OCI-LY1 (cell line): Measurements from ENCODE around the gene SDC1.
"Not testable (repeated sequence)": the region's sequence is repeated elsewhere in the genome, so short reads cannot be mapped to it uniquely, and the experiment has no call there.

Experiments
- H2AFZ ChIP-seq: fragments of 200-600 bp; sonication (generic), shearing (Covaris generic); 2 replicates; pipeline ENCODE4 v1.6.0; 2014; ENCODE audit warnings: antibody characterized with exemption, mild to moderate bottlenecking, low read length
- H3F3A ChIP-seq: fragments of 200-600 bp; sonication (generic), shearing (Covaris generic); 2 replicates; pipeline ENCODE4 v1.6.0; 2014; ENCODE audit warnings: mild to moderate bottlenecking, antibody characterized with exemption, low read length, moderate library complexity; ENCODE audit not compliant: insufficient read depth
- H3K27ac ChIP-seq: fragments of 200-600 bp; sonication (generic); 2 replicates; pipeline ENCODE4 v1.5.1; 2014; ENCODE audit warnings: low read length, mixed run types, mild to moderate bottlenecking, low read depth; ENCODE audit not compliant: poor library complexity, severe bottlenecking
- H3K27me3 ChIP-seq: fragments of 200-600 bp; sonication (generic); 2 replicates; pipeline ENCODE4 v1.6.0; 2014; ENCODE audit warnings: antibody characterized with exemption, mild to moderate bottlenecking, low read length, moderate library complexity; ENCODE audit not compliant: insufficient read depth
- H3K36me3 ChIP-seq: fragments of 200-600 bp; sonication (generic); 2 replicates; pipeline ENCODE4 v1.6.1; 2014; ENCODE audit warnings: mild to moderate bottlenecking, antibody characterized with exemption, low read length, moderate library complexity, mixed read lengths; ENCODE audit not compliant: insufficient read depth
- H3K4me1 ChIP-seq: fragments of 200-600 bp; sonication (generic); 2 replicates; pipeline ENCODE4 v1.5.1; 2014; ENCODE audit warnings: mild to moderate bottlenecking, low read length, moderate library complexity; ENCODE audit not compliant: insufficient read depth, severe bottlenecking
- H3K4me2 ChIP-seq: fragments of 200-600 bp; sonication (generic), shearing (Covaris generic); 2 replicates; pipeline ENCODE4 v1.6.1; 2014; ENCODE audit warnings: low read length
- H3K4me3 ChIP-seq: fragments of 200-600 bp; sonication (generic); 2 replicates; pipeline ENCODE4 v1.5.1; 2014; ENCODE audit warnings: low read length, low read depth, mild to moderate bottlenecking, mixed read lengths; ENCODE audit not compliant: poor library complexity, severe bottlenecking
- H3K79me2 ChIP-seq: fragments of 200-600 bp; shearing (Covaris generic); 2 replicates; pipeline ENCODE4 v1.6.1; 2016; ENCODE audit warnings: mixed run types, low read length, mixed read lengths; ENCODE audit not compliant: insufficient read depth
- H3K9ac ChIP-seq: fragments of 200-600 bp; sonication (generic), shearing (Covaris generic); 2 replicates; pipeline ENCODE4 v1.6.1; 2014; ENCODE audit warnings: mild to moderate bottlenecking, low read length, mixed read lengths
- H3K9me2 ChIP-seq: fragments of 200-600 bp; sonication (generic), shearing (Covaris generic); 2 replicates; pipeline ENCODE4 v1.6.1; 2014; ENCODE audit warnings: low read depth, mild to moderate bottlenecking, low read length, mixed read lengths
- H3K9me3 ChIP-seq: fragments of 200-600 bp; shearing (Covaris generic); 2 replicates; pipeline ENCODE4 v1.6.1; 2014; ENCODE audit warnings: low read length, mixed read lengths
- H4K20me1 ChIP-seq: fragments of 200-600 bp; sonication (generic), shearing (Covaris generic); 2 replicates; pipeline ENCODE4 v1.6.0; 2016; ENCODE audit warnings: mild to moderate bottlenecking, low read length; ENCODE audit not compliant: insufficient read depth
- CTCF ChIP-seq: fragments of 200-600 bp; sonication (generic), shearing (Covaris generic); IDR thresholded peaks from 2 replicates; pipeline ENCODE4 v1.5.1; 2017; ENCODE audit warnings: mild to moderate bottlenecking, antibody characterized with exemption, low read length, moderate library complexity, mixed read lengths
- EZH2 ChIP-seq: fragments of 200-600 bp; sonication (generic), shearing (Covaris generic); IDR thresholded peaks from 2 replicates; pipeline ENCODE4 v1.8.0; 2017; ENCODE audit warnings: borderline replicate concordance, mixed run types, mild to moderate bottlenecking, antibody characterized with exemption, low read length, moderate library complexity, mixed read lengths

SDC1 gene, protein sequence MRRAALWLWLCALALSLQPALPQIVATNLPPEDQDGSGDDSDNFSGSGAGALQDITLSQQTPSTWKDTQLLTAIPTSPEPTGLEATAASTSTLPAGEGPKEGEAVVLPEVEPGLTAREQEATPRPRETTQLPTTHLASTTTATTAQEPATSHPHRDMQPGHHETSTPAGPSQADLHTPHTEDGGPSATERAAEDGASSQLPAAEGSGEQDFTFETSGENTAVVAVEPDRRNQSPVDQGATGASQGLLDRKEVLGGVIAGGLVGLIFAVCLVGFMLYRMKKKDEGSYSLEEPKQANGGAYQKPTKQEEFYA

GRCh38 chr2:20224716-20225293, at the start of gene SDC1:
SDC1 (minus strand) TSS chr2:20225130; CDS start chr2:20224867, 263 bp downstream.
- no peaks in the 10 kb centered on the region for H3K9me2 ChIP-seq
- no peaks in the 10 kb centered on the region for H4K20me1 ChIP-seq
- no peak within 1 kb of the TSS for H2AFZ ChIP-seq
- H3K9me3 ChIP-seq = no peaks in the 10 kb centered on the region
- H3K4me1 ChIP-seq = no peaks in the 10 kb centered on the region
- H3K4me3 ChIP-seq = peak within 1 kb of the TSS; percentile 45
- no peak within 1 kb of the TSS for H3K27ac ChIP-seq
- peak within 1 kb of the TSS; percentile 55 for H3K4me2 ChIP-seq
- no peaks in the 10 kb centered on the region for H3K36me3 ChIP-seq
- no peaks in the 10 kb centered on the region for H3F3A ChIP-seq
- no peak within 1 kb of the TSS for H3K9ac ChIP-seq
- no peaks in the 10 kb centered on the region for H3K79me2 ChIP-seq
- TF ChIP-seq EZH2 (no peak), CTCF (no peak)
- H3K27me3 ChIP-seq = peaks cover 15% of the 10 kb centered on the region; the same call in 1 of the 2 replicates

- no peak overlapping the region for H3K4me2 ChIP-seq
- H2AFZ ChIP-seq = no peak overlapping the region
- no peaks in the 10 kb centered on the region; the same call in none of the 2 replicates for H3K79me2 ChIP-seq
- no peaks in the 10 kb centered on the region for H4K20me1 ChIP-seq
- H3K9ac ChIP-seq = no peak overlapping the region
- peaks cover 62% of the 10 kb centered on the region; the same call in 1 of the 2 replicates for H3K36me3 ChIP-seq
- H3F3A ChIP-seq = no peaks in the 10 kb centered on the region; the same call in 1 of the 2 replicates
- no peaks in the 10 kb centered on the region for H3K9me2 ChIP-seq
- H3K4me1 ChIP-seq = no peaks in the 10 kb centered on the region
- TF ChIP-seq EZH2 (no peak), CTCF (no peak)
- no peak overlapping the region for H3K27ac ChIP-seq
- H3K9me3 ChIP-seq = no peaks in the 10 kb centered on the region
- no peaks in the 10 kb centered on the region for H3K27me3 ChIP-seq
- no peak overlapping the region for H3K4me3 ChIP-seq
Measured at GRCh38 chr2:20273042-20273441, 48.1 kb upstream of the SDC1 start.

DNA sequence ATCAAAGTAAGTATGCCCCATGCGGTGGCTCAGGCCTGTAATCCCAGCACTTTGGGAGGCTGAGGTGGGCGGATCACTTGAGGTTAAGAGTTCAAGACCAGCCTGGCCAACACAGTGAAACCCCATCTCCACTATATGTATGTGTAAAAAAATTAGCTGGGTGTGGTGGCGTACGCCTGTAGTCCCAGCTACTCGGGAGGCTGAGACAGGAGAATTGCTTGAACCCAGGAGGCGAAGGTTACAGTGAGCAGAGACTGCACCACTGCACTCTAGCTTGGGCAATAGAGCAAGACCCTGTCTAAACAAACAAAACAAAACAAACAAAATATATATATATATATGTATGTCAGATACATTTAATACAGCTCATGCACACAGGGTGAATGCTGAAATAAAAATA, 43.4 kb upstream of the SDC1 start:
- not testable (repeated sequence) for H4K20me1 ChIP-seq, H3K9ac ChIP-seq, H3K4me2 ChIP-seq, H3K9me2 ChIP-seq, H3K79me2 ChIP-seq, H2AFZ ChIP-seq, H3K27me3 ChIP-seq, H3K4me1 ChIP-seq, H3K27ac ChIP-seq, H3K4me3 ChIP-seq, H3K9me3 ChIP-seq, H3F3A ChIP-seq
- H3K36me3 ChIP-seq = peaks cover 51% of the 10 kb centered on the region
